Activated CD4-positive, alpha-beta T cell treated with anti-CD3 and anti-CD28 coated beads for 1 hour (primary cell): ENCODE measurements around the gene LGSN.
"Not testable (repeated sequence)": the region's sequence is repeated elsewhere in the genome, so short reads cannot be mapped to it uniquely, and the experiment has no call there.

ENCODE experiments used
- DNase-seq: peaks from one replicate; pipeline ENCODE4 v3.0.0-alpha.2; 2020

Gene LGSN

GRCh38 chr6:63227928-63228894 is 91.6 kb downstream of the LGSN start:
- not testable (repeated sequence) for DNase-seq

GRCh38 chr6:63225987-63226386 is 93.8 kb downstream of the LGSN start:
- not testable (repeated sequence) for DNase-seq
